Ammon's horn (tissue), 1 donor: ENCODE data around the gene BICDL2.
A peak's percentile ranks its signal among the peaks of the same experiment; 100 is the strongest.

Experiments used
- DNase-seq: peaks from one replicate; pipeline ENCODE4 v3.0.0-alpha.2; 2016; ENCODE audit warnings: low spot score

BICDL2 gene

GRCh38 chr16:3009568-3010390, 27.0 kb downstream of the BICDL2 start:
- DNase-seq = no peak

DNA sequence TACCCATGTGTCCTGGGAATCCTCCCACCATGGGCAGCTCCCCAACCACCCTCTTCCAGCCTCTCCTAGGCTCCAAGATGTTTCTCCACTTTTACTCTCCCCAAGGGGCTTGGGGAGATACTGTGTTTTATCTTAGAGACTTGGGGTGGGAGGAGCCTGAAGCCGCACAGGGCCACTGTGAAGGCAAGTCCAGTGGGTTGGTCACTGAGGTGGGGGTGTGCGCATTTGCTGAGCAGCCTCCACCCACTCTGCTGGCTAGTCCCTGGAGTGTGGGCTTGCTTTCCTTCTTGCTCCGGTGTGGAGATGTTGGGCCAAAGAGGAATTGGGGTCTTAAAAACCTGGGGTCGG, 28.1 kb downstream of the BICDL2 start:
- no peak for DNase-seq

GRCh38 chr16:3007957-3008689, 28.6 kb downstream of the BICDL2 start:
- peak; percentile 57 for DNase-seq

GRCh38 chr16:3007059-3007956, 29.4 kb downstream of the BICDL2 start:
- DNase-seq = no peak

DNA sequence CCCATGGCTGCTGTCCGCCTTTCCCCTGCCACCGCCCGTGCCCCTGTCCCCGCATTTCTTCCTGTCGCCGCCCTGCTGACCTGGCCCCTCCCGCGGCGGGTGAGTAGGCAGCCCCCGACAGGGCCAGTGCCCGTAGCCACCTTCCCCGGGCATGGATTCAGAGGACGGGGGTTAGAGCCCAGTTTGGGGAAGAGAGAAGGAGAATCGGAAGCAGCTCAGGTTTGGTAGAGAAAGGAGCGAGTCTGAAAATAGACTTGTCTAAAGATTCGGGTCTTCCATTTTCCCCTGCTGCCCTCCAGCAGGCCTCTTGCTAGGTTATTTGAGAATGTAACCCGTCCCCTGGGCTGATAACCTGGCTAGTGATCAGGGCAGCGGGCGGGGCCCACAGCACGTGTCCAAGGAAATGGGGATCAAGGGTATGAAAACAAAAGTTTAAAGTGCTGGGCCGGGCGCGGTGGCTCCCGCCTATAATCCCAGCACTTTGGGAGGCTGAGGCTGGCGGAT, 31.9 kb downstream of the BICDL2 start:
- no peak for DNase-seq

- no peak for DNase-seq
Observed at GRCh38 chr16:3004319-3004718, 32.4 kb downstream of the BICDL2 start.

DNA sequence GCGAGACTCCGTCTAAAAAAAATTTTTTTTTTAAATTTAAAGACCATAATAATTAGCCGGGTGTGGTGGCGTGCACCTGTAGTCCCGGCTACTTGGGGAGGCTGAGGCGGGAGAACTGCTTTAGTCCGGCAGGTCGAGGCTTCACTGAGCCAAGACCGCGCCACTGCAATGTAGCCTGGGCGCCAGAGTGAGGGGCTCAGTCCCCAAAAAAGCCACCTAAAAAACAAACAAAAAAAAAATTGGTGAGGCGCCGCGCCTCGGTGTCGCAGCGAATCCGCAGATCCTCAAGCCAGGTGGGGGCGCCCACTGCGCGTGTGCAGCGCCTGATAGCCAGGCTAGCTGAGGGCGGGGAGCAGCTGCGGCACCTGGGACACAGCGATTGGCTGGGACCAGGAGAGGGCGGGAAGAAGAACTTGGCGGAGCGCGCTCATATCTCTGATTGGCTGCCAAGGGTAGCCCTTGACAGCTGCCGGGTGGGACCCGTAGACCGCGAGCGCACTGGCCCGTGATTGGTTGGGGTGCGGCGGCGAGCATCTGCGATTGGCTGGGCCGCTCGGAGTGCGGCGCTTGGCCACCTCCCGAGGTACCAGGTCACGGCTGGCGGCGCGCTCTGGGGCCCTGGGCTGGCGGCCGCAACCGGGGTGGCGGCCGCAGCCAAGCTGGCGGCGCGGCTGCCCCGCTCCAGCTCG, 33.0 kb downstream of the BICDL2 start:
- peak; percentile 100 for DNase-seq

DNA sequence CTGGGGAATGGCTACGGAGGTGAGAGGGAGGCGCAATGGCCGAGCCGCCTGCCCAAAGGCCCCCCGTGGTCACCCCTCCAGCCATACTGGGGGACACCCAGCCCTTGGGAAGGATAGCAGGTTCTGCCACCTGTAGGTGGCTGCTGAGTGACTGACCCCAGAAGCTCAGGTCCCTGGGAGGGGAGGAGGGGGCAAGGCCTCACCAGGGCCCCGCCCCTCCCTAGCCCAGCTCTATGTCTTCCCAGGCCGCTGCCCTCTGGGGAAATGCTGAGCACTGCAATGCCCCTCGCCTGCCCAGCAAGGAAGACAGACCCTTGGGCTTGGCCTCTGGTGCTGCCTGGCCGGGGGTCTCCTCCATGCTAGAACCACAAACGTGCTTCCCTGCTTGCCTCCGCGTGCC, 35.4 kb downstream of the BICDL2 start:
- DNase-seq = no peak

- no peak for DNase-seq
Observed at GRCh38 chr16:3000540-3000939, 36.2 kb downstream of the BICDL2 start.

- no peak for DNase-seq
Observed at GRCh38 chr16:2999929-3000328, 36.8 kb downstream of the BICDL2 start.

GRCh38 chr16:2996298-2996697, 40.4 kb downstream of the BICDL2 start:
- DNase-seq = no peak

- no peak for DNase-seq
Observed at GRCh38 chr16:2992383-2993081, 44.2 kb downstream of the BICDL2 start.

DNA sequence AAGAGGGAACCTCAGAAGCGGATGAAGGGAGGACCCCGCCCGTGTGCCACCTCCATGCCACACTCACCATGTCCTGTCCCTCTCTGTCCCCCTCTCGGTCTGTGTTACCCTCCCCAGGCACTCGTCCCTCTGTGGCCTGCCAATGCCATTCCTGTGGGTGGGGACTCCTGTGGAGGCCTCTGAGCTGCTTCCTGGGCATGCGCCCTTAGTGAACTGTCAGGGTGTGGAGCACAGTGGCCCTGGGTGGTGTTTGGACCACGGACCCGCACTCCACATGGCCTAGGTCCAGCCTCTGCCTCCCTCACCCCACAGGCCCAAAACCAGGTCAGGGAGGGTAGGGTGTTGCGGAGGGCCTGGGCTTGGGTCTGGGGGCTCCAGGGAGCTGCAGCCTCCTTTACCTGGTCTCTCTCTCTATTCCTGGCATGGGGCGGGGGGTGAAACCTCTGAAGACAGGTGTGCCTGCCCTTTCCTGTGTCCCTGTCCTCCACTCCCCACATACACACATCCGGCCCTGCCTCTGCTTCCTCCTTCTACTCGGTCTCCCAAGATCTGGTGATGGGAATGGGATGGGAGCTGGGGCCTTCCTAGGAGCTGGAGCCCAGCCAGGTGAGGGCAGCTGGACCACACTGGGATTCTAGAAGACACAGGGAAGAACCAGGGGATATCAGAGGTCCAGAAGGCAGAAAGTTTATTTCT, 45.0 kb downstream of the BICDL2 start:
- no peak for DNase-seq

GRCh38 chr16:2990891-2991290, 45.9 kb downstream of the BICDL2 start:
- no peak for DNase-seq

- DNase-seq = no peak
Observed at GRCh38 chr16:2988590-2989099, 48.1 kb downstream of the BICDL2 start.

- DNase-seq = no peak
Observed at GRCh38 chr16:2987833-2988232, 48.9 kb downstream of the BICDL2 start.

DNA sequence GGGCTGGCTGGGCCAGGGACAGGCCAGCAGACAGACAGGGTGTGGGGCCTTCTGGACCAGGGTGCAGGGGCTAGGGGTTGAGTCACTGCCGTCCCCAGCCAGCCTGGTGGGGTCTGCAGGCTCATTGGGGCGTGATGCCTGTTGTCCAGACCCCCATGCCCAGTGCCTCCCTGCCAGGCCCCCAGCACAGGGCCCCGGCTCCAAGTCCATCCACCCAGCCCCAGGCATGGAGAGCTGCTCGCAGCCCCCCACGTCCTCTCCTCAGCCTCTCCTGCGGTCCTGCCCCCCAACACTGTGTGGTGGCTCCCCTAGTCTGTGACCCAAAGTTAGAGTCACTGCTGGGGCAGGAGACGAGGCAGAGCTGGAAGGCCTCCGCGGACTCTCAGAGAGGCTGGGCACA, 49.5 kb downstream of the BICDL2 start:
- DNase-seq = no peak

- DNase-seq = no peak
Observed at GRCh38 chr16:2986623-2987188, 50.0 kb downstream of the BICDL2 start.

DNA sequence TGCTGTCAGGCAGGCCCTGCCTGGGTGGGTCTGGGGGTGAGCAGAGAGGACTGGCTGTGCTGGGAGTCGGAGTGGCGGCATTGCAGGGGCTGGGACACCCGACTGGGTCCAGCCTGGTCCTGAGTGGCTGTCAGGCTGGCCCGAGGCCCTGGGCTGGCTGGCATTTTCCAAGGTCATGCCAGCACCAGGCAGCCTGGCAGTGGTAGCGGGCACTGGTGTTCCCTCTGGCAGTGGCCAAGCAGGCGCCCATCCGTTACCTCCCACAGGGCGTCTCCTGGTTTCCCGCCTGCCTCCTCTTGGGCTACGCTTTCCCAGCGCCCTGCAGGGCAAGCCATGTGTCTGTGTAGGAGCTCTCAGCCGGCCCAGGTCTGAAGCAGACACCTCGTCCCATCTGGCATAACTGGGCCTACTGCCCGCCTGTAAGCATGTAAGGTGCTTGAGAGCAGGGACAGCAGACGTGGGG, 50.8 kb downstream of the BICDL2 start:
- no peak for DNase-seq

DNA sequence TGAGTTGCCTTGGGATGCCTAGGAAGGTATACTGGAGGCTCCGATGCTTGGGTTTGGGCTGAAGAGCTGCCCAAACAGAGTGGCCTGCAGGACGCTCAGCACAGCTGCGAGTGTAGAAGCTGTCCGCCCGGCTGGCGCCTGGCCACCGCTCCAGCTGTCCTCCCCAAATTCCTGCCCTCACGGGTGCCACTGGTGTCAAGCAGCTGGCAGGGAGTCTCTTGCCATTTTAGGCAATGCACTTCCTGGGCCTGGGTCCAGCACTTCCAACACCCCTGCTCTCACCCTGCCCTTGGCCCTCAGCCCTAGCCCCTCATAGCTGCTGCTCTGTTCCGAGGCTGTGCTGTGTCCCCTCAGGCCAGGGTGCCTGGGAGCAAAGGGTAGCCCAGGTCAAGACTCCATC, 51.3 kb downstream of the BICDL2 start:
- no peak for DNase-seq
